HepG2 (cell line): Measurements from ENCODE around the gene VRK1. TPM values are rescaled to one million over a fixed set of nuclear protein-coding genes. Genes with fewer than 3 reads are reported as not detected.
A peak's percentile ranks its signal among the peaks of the same experiment; 100 is the strongest.

Experiments used
- ARID2 ChIP-seq: sonication (generic); formaldehyde crosslinking; IDR thresholded peaks from 2 replicates; pipeline ENCODE4 v1.8.1; 2022; ENCODE audit warnings: mild to moderate bottlenecking, missing genetic modification reagents, borderline replicate concordance
- ASH2L ChIP-seq: fragments of 300-600, 200-600 bp; sonication (generic); IDR thresholded peaks from 2 replicates; pipeline ENCODE4 v1.7.0; 2017; ENCODE audit warnings: low read depth, mild to moderate bottlenecking, moderate library complexity, mixed read lengths, low read length; ENCODE audit not compliant: insufficient read length
- ATF7-NPFF ChIP-seq: sonication (generic); formaldehyde crosslinking; IDR thresholded peaks from 2 replicates; pipeline ENCODE4 v1.8.1; 2023; ENCODE audit warnings: mild to moderate bottlenecking, low read depth, missing genetic modification reagents, moderate library complexity
- CBFB ChIP-seq: sonication (generic); formaldehyde crosslinking; IDR thresholded peaks from 2 replicates; pipeline ENCODE4 v1.4.0; 2020; ENCODE audit warnings: missing genetic modification reagents
- FOXM1 ChIP-seq: sonication (generic); formaldehyde crosslinking; IDR thresholded peaks from 2 replicates; pipeline ENCODE4 v1.5.0; 2020; ENCODE audit warnings: missing genetic modification reagents
- PHF20 ChIP-seq: sonication (generic); formaldehyde crosslinking; IDR thresholded peaks from 2 replicates; pipeline ENCODE4 v1.5.0; 2020; ENCODE audit warnings: mild to moderate bottlenecking, missing genetic modification reagents
- PHF8 ChIP-seq: sonication (generic); formaldehyde crosslinking; IDR thresholded peaks from 2 replicates; pipeline ENCODE4 v1.5.0; 2020; ENCODE audit warnings: missing genetic modification reagents
- SAP130 ChIP-seq: IDR thresholded peaks from 2 replicates; pipeline ENCODE4 v1.6.1; 2016; ENCODE audit warnings: low read depth
- ZFX ChIP-seq: sonication (generic); formaldehyde crosslinking; IDR thresholded peaks from 2 replicates; pipeline ENCODE4 v1.4.0; 2020; ENCODE audit warnings: mild to moderate bottlenecking, low read depth, missing genetic modification reagents, moderate library complexity
- ZNF230 ChIP-seq: sonication (generic); formaldehyde crosslinking; IDR thresholded peaks from 2 replicates; pipeline ENCODE4 v1.4.0; 2020; ENCODE audit warnings: mild to moderate bottlenecking, missing genetic modification reagents
- ZNF33B ChIP-seq: sonication (generic); formaldehyde crosslinking; IDR thresholded peaks from 2 replicates; pipeline ENCODE4 v1.5.1; 2020; ENCODE audit warnings: mild to moderate bottlenecking, missing genetic modification reagents
- ZNF678 ChIP-seq: sonication (generic); formaldehyde crosslinking; IDR thresholded peaks from 2 replicates; pipeline ENCODE4 v1.4.0; 2020; ENCODE audit warnings: mild to moderate bottlenecking, missing genetic modification reagents
- ZNF776 ChIP-seq: sonication (generic); formaldehyde crosslinking; IDR thresholded peaks from 2 replicates; pipeline ENCODE4 v1.4.0; 2020; ENCODE audit warnings: mild to moderate bottlenecking, missing genetic modification reagents
- ZNF878 ChIP-seq: sonication (generic); formaldehyde crosslinking; IDR thresholded peaks from 2 replicates; pipeline ENCODE4 v1.8.1; 2023; ENCODE audit warnings: mild to moderate bottlenecking, missing genetic modification reagents, moderate library complexity
- polyA plus RNA-seq, 8 experiments: library from polyadenylated mRNA; depleted of rRNA in 3 of 8; stranded (reverse) in 7 of 8; unstranded in 1 of 8; fragments of >200 nt; fragmentation: Illumina TruSeq in 4 of 8; extraction: Trizol in 4 of 8; gene quantifications; 2 replicates each; pipeline versions ENCODE4 v1.2.1 to v1.2.3, GENCODE V29; 2011 to 2016; ENCODE audit warnings: low read depth in 4 of 8, missing spikeins in 1 of 8, mixed read lengths in 1 of 8; ENCODE audit not compliant: insufficient read depth in 1 of 8
- total RNA-seq, 5 experiments: library from RNA; depleted of rRNA; stranded (reverse); fragments of >200 nt; fragmentation: Illumina TruSeq; extraction: Trizol; gene quantifications; 2 replicates each; pipeline ENCODE4 v1.2.3, GENCODE V29; 2016; ENCODE audit warnings: low read depth in 1 of 5
- TF ChIP-seq, protein P1 (sequence below): sonication (generic); formaldehyde crosslinking; IDR thresholded peaks from 2 replicates; pipeline ENCODE4 v1.4.0; 2020; ENCODE audit warnings: missing genetic modification reagents, borderline replicate concordance
- TF ChIP-seq, protein P2 (sequence below): sonication (generic); formaldehyde crosslinking; IDR thresholded peaks from 2 replicates; pipeline ENCODE4 v1.5.1; 2020; ENCODE audit warnings: missing genetic modification reagents, mild to moderate bottlenecking, borderline replicate concordance
- TF ChIP-seq, protein P3 (sequence below): sonication (generic); formaldehyde crosslinking; IDR thresholded peaks from 2 replicates; pipeline ENCODE4 v1.4.0; 2020; ENCODE audit warnings: mild to moderate bottlenecking, missing genetic modification reagents
- TF ChIP-seq, protein P4 (sequence below): sonication (generic); formaldehyde crosslinking; conservative IDR thresholded peaks from 2 replicates; pipeline ENCODE4 v1.8.0; 2022; ENCODE audit warnings: mild to moderate bottlenecking, moderate library complexity, missing genetic modification reagents

VRK1 gene
- total and polyA plus RNA-seq, 2 of the 13 experiments (the other 11 are each of a cell fraction or from before 2014, with no cell fraction given), result 7.9 to 51.3 TPM

DNA sequence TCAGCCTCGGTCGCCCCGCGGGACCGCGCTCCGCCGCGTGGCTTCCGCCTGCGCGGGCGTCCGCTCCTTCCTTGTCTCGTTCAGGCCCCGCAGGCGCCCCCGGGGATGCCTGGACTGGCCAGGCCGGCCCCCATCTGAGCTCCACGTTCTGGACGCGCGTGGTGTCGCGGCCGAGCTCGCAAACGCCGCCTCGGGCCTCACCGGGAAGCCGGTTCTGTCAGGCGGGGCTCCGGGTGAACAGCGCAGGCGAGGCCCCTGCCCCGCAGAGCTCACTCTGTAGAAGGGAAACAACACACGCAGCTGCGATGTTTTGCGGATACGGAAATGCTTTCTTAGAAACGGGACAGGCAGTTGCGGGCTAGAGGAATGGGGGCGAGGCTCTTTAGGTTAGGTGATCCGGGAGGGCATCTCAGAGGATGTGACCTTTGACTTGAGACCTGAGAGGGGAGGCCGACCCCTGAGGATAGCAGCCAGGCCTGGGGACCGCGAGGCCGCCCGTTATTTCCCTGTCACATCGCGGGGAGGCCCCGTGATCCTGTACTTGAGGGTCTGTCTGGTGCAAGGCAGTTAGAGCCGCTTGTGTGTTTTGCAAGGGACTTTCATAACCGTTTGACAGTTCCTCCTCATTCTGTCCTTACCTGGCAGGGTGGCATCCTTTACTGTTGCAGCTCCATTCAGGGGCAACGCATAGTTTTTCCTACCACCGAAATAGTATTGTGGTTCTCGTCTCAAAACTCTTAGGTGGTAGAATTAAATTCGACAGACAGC lies 584 bp downstream of the VRK1 start (continued):
- TF ChIP-seq, protein P1, sequence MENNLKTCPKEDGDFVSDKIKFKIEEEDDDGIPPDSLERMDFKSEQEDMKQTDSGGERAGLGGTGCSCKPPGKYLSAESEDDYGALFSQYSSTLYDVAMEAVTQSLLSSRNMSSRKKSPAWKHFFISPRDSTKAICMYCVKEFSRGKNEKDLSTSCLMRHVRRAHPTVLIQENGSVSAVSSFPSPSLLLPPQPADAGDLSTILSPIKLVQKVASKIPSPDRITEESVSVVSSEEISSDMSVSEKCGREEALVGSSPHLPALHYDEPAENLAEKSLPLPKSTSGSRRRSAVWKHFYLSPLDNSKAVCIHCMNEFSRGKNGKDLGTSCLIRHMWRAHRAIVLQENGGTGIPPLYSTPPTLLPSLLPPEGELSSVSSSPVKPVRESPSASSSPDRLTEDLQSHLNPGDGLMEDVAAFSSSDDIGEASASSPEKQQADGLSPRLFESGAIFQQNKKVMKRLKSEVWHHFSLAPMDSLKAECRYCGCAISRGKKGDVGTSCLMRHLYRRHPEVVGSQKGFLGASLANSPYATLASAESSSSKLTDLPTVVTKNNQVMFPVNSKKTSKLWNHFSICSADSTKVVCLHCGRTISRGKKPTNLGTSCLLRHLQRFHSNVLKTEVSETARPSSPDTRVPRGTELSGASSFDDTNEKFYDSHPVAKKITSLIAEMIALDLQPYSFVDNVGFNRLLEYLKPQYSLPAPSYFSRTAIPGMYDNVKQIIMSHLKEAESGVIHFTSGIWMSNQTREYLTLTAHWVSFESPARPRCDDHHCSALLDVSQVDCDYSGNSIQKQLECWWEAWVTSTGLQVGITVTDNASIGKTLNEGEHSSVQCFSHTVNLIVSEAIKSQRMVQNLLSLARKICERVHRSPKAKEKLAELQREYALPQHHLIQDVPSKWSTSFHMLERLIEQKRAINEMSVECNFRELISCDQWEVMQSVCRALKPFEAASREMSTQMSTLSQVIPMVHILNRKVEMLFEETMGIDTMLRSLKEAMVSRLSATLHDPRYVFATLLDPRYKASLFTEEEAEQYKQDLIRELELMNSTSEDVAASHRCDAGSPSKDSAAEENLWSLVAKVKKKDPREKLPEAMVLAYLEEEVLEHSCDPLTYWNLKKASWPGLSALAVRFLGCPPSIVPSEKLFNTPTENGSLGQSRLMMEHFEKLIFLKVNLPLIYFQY, result no peak
- TF ChIP-seq CBFB (CRISPR knock-in tag) (0 out of 2 replicates have a peak, but pooled peaks have one; percentile 3), ZNF678 (CRISPR knock-in tag) (peak; percentile 27; the same call in 1 of the 2 replicates), ARID2 (no peak), ASH2L (peak; percentile 71), PHF20 (CRISPR knock-in tag) (0 out of 2 replicates have a peak, but pooled peaks have one; percentile 15), ZNF776 (CRISPR knock-in tag) (0 out of 2 replicates have a peak, but pooled peaks have one; percentile 32), ATF7-NPFF (peak; percentile 22; the same call in 1 of the 2 replicates), SAP130 (CRISPR knock-in tag) (0 out of 2 replicates have a peak, but pooled peaks have one; percentile 25), ZFX (CRISPR knock-in tag) (no peak; the same call in none of the 2 replicates), ZNF33B (CRISPR knock-in tag) (0 out of 2 replicates have a peak, but pooled peaks have one; percentile 20), FOXM1 (CRISPR knock-in tag) (no peak), ZNF878 (0 out of 2 replicates have a peak, but pooled peaks have one; percentile 1), ZNF230 (CRISPR knock-in tag) (0 out of 2 replicates have a peak, but pooled peaks have one; percentile 45), PHF8 (CRISPR knock-in tag) (peak; percentile 70; the same call in 1 of the 2 replicates)
- TF ChIP-seq, protein P2, sequence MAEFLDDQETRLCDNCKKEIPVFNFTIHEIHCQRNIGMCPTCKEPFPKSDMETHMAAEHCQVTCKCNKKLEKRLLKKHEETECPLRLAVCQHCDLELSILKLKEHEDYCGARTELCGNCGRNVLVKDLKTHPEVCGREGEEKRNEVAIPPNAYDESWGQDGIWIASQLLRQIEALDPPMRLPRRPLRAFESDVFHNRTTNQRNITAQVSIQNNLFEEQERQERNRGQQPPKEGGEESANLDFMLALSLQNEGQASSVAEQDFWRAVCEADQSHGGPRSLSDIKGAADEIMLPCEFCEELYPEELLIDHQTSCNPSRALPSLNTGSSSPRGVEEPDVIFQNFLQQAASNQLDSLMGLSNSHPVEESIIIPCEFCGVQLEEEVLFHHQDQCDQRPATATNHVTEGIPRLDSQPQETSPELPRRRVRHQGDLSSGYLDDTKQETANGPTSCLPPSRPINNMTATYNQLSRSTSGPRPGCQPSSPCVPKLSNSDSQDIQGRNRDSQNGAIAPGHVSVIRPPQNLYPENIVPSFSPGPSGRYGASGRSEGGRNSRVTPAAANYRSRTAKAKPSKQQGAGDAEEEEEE (CRISPR knock-in tag), result no peak
- TF ChIP-seq, protein P3, sequence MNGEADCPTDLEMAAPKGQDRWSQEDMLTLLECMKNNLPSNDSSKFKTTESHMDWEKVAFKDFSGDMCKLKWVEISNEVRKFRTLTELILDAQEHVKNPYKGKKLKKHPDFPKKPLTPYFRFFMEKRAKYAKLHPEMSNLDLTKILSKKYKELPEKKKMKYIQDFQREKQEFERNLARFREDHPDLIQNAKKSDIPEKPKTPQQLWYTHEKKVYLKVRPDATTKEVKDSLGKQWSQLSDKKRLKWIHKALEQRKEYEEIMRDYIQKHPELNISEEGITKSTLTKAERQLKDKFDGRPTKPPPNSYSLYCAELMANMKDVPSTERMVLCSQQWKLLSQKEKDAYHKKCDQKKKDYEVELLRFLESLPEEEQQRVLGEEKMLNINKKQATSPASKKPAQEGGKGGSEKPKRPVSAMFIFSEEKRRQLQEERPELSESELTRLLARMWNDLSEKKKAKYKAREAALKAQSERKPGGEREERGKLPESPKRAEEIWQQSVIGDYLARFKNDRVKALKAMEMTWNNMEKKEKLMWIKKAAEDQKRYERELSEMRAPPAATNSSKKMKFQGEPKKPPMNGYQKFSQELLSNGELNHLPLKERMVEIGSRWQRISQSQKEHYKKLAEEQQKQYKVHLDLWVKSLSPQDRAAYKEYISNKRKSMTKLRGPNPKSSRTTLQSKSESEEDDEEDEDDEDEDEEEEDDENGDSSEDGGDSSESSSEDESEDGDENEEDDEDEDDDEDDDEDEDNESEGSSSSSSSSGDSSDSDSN (CRISPR knock-in tag), result peak; percentile 22; the same call in 1 of the 2 replicates
- TF ChIP-seq, protein P4, sequence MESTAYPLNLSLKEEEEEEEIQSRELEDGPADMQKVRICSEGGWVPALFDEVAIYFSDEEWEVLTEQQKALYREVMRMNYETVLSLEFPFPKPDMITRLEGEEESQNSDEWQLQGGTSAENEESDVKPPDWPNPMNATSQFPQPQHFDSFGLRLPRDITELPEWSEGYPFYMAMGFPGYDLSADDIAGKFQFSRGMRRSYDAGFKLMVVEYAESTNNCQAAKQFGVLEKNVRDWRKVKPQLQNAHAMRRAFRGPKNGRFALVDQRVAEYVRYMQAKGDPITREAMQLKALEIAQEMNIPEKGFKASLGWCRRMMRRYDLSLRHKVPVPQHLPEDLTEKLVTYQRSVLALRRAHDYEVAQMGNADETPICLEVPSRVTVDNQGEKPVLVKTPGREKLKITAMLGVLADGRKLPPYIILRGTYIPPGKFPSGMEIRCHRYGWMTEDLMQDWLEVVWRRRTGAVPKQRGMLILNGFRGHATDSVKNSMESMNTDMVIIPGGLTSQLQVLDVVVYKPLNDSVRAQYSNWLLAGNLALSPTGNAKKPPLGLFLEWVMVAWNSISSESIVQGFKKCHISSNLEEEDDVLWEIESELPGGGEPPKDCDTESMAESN (CRISPR knock-in tag), result 0 out of 2 replicates have a peak, but pooled peaks have one; percentile 1
